ENCODE results near the gene PKMYT1. TPM values are rescaled to one million over a fixed set of nuclear protein-coding genes. Genes with fewer than 3 reads are reported as not detected.

The PKMYT1 gene
- total RNA-seq, 2 experiments from 2014 or later = 104 to 195 TPM

GRCh38 chr16:2977440-2977839 is 2.8 kb downstream of the PKMYT1 start:
- no TSS peak for BruUV-seq (replicated peaks)
- H3K4me1 ChIP-seq (ENCODE audit: insufficient read depth, low read length, poor library complexity, severe bottlenecking) = peaks cover 34% of the 10 kb centered on the region
- ChIA-PET POLR2A (interaction anchor here (0.6 kb wide), 1 partner anchor 14 kb away, joined by 3 read pairs; no protein-coding TSS in a partner anchor), CTCF (ENCODE audit: unreplicated experiment) (no interaction called here)
- no peaks in the 10 kb centered on the region for H3K9me2 ChIP-seq (ENCODE audit: insufficient read depth, low read length)
- H3K36me3 ChIP-seq (ENCODE audit: insufficient read depth, low read length) = peaks cover 71% of the 10 kb centered on the region
- no peaks in the 10 kb centered on the region for H3K9me3 ChIP-seq (ENCODE audit: low read length)
- TF ChIP-seq CTCF (conservative IDR thresholded peaks at IDR 0.05; ENCODE audit: low read length) (no peak), EZH2phosphoT487 (IDR thresholded peaks at IDR 0.05; ENCODE audit: borderline replicate concordance, low read depth, low read length) (no peak)
- DNase-seq (ENCODE audit: low spot score) = no peak
- peaks cover 27% of the 10 kb centered on the region; the same call in 1 of the 2 replicates for H3K79me2 ChIP-seq (ENCODE audit: insufficient read depth, low read depth, low read length)
- H2AFZ ChIP-seq (ENCODE audit: low read length) = no peak overlapping the region
- H4K20me1 ChIP-seq (ENCODE audit: insufficient read depth, low read length) = no peaks in the 10 kb centered on the region
- intact Hi-C loops (cut with micrococcal nuclease; ENCODE audit: unreplicated experiment) = no loop called here
- H3K4me3 ChIP-seq (ENCODE audit: low read depth, low read length, poor library complexity, severe bottlenecking) = no peak overlapping the region
- H3K27ac ChIP-seq (ENCODE audit: low read depth, low read length, poor library complexity, severe bottlenecking) = no peak overlapping the region
- H3K4me2 ChIP-seq (ENCODE audit: low read length) = peak overlapping the region; percentile 41

GRCh38 chr16:2976673-2977072 is 3.6 kb downstream of the PKMYT1 start:
- TF ChIP-seq CTCF (conservative IDR thresholded peaks at IDR 0.05; ENCODE audit: low read length) (no peak), EZH2phosphoT487 (IDR thresholded peaks at IDR 0.05; ENCODE audit: borderline replicate concordance, low read depth, low read length) (no peak)
- intact Hi-C loops (cut with micrococcal nuclease; ENCODE audit: unreplicated experiment) = no loop called here
- DNase-seq (ENCODE audit: low spot score) = no peak
- Histone ChIP-seq H4K20me1 (ENCODE audit: insufficient read depth, low read length) (no peaks in the 10 kb centered on the region), H3K4me1 (ENCODE audit: insufficient read depth, low read length, poor library complexity, severe bottlenecking) (peaks cover 34% of the 10 kb centered on the region), H3K4me3 (ENCODE audit: low read depth, low read length, poor library complexity, severe bottlenecking) (no peak overlapping the region), H3K27ac (ENCODE audit: low read depth, low read length, poor library complexity, severe bottlenecking) (no peak overlapping the region), H3K79me2 (ENCODE audit: insufficient read depth, low read depth, low read length) (peaks cover 27% of the 10 kb centered on the region; the same call in 1 of the 2 replicates), H3K9me2 (ENCODE audit: insufficient read depth, low read length) (no peaks in the 10 kb centered on the region), H3K9me3 (ENCODE audit: low read length) (no peaks in the 10 kb centered on the region), H3K36me3 (ENCODE audit: insufficient read depth, low read length) (peaks cover 78% of the 10 kb centered on the region), H2AFZ (ENCODE audit: low read length) (no peak overlapping the region), H3K4me2 (ENCODE audit: low read length) (no peak overlapping the region)
- CTCF ChIA-PET (ENCODE audit: unreplicated experiment) = no interaction called here
- POLR2A ChIA-PET = no interaction called here
- BruUV-seq (replicated peaks) = no TSS peak

GRCh38 chr16:2976201-2976600 is 4.0 kb downstream of the PKMYT1 start:
- Histone ChIP-seq H3K4me3 (ENCODE audit: low read depth, low read length, poor library complexity, severe bottlenecking) (no peak overlapping the region), H3K36me3 (ENCODE audit: insufficient read depth, low read length) (peaks cover 83% of the 10 kb centered on the region), H3K79me2 (ENCODE audit: insufficient read depth, low read depth, low read length) (peaks cover 27% of the 10 kb centered on the region; the same call in 1 of the 2 replicates), H3K4me2 (ENCODE audit: low read length) (no peak overlapping the region), H3K9me3 (ENCODE audit: low read length) (no peaks in the 10 kb centered on the region), H4K20me1 (ENCODE audit: insufficient read depth, low read length) (no peaks in the 10 kb centered on the region), H3K9me2 (ENCODE audit: insufficient read depth, low read length) (no peaks in the 10 kb centered on the region), H2AFZ (ENCODE audit: low read length) (no peak overlapping the region), H3K4me1 (ENCODE audit: insufficient read depth, low read length, poor library complexity, severe bottlenecking) (peaks cover 34% of the 10 kb centered on the region), H3K27ac (ENCODE audit: low read depth, low read length, poor library complexity, severe bottlenecking) (no peak overlapping the region)
- POLR2A ChIA-PET = no interaction called here
- no peak for TF ChIP-seq EZH2phosphoT487 (IDR thresholded peaks at IDR 0.05; ENCODE audit: borderline replicate concordance, low read depth, low read length)
- TF ChIP-seq CTCF (conservative IDR thresholded peaks at IDR 0.05; ENCODE audit: low read length) = no peak
- DNase-seq (ENCODE audit: low spot score) = no peak
- intact Hi-C loops (cut with micrococcal nuclease; ENCODE audit: unreplicated experiment) = no loop called here
- CTCF ChIA-PET (ENCODE audit: unreplicated experiment) = no interaction called here
- no TSS peak for BruUV-seq (replicated peaks)
